HG03196 (cell line): Measurements from ENCODE around the gene SPECC1.
A peak's percentile ranks its signal among the peaks of the same experiment; 100 is the strongest.
"Not testable (repeated sequence)": the region's sequence is repeated elsewhere in the genome, so short reads cannot be mapped to it uniquely, and the experiment has no call there.

Source experiments
- ATAC-seq: cut with Tn5 transposase; IDR thresholded peaks from one replicate; pipeline ENCODE4 v1.9.1; 2021; ENCODE audit not compliant: unreplicated experiment

The SPECC1 gene

DNA sequence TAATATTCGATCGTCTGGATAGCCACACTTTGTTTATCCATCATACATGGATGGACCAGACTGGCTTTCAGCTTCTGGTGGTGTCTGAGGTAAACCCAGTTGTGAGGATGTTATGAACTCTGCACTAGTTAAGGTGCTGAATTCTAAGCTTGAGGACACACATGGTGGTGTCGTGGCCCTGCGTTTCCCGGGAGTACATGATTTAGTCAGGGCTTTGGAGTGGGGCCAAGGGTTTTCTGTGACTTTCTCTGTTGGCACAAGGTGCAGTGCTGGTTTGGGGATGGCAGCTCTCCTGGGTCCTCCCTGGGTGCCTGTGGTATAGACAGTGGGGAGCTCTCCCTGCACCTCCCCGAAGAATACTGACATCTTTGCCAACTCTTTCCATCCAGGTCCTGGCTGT, 116.6 kb downstream of the SPECC1 start:
- ATAC-seq = no peak

DNA sequence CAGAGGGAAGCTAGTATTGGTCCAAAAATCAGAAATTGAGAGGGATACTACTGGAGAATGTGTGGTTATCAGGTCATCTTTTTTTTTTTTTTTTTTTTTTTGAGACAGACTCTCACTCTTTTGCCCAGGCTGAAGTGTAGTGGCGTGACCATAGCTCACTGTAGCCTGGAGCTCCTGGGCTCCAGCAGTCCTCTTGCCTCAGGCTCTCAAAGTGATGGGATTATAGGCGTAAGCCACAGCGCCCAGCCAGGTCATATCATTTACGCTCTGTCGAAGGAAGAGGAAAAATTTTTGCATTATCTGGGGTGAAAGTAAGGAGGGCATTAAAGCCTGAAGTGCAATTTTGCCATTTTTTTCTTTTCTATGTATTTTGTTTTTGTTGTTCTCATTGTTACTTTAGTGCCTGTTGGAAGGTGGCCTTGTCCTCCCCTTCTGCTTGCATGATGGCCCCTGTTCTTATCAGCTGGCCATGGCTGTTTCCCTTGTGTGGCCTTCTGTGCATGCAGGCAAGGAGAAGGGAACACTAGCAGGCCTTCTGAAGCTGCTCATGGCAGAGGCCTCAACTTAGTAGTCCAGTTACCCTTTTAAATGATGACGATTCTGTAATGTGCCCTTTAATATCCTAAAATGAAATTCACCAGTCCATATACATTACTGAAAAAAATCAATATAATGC, 118.3 kb downstream of the SPECC1 start:
- ATAC-seq = no peak

DNA sequence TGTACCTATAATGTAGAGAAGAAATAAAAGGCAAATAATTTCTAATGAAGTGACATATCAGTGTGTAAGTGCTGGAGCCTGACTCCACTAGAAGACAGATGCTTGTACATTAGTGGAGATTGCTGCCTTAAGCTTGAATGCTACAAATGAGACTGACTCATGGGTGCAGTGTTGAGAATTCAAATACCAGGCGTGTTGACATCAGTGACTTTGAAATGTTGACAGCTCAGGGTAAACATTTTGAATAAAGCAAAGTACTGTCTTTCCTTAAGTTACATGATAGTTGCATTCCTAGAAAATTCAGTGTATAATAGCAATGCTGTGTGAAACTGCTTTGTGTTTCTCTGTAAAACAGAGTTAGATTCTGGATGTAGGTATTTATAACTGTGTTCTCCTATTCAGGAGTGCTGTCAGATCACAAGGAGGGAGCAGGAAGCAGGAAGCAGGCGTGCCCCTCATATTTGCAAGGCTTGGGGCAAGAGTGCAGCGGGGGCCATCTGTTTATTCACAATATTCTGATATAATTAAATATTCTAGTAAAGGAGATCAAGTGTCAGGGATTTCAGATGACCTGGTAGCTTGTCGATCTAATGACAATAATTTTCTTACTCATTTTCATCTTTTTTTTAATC, 119.0 kb downstream of the SPECC1 start:
- ATAC-seq = no peak

DNA sequence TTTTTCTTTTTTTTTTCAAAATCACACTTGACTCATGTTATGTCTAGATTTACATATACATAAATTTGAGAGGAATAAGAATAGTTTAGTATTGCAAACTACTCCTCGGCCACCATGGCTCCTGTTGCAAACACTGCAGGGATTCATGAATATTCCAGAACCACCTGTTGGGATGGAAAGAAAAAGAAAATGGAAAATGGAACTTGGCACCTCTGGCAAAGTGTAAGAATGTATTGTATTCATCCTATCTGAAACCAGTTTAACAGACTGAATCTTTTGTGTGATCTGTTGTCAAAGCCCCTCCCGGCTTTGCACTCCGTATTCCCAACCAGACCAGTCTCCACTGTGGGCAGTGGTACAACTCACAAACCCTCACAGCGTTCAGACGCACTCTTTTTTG, 124.4 kb downstream of the SPECC1 start:
- no peak for ATAC-seq

DNA sequence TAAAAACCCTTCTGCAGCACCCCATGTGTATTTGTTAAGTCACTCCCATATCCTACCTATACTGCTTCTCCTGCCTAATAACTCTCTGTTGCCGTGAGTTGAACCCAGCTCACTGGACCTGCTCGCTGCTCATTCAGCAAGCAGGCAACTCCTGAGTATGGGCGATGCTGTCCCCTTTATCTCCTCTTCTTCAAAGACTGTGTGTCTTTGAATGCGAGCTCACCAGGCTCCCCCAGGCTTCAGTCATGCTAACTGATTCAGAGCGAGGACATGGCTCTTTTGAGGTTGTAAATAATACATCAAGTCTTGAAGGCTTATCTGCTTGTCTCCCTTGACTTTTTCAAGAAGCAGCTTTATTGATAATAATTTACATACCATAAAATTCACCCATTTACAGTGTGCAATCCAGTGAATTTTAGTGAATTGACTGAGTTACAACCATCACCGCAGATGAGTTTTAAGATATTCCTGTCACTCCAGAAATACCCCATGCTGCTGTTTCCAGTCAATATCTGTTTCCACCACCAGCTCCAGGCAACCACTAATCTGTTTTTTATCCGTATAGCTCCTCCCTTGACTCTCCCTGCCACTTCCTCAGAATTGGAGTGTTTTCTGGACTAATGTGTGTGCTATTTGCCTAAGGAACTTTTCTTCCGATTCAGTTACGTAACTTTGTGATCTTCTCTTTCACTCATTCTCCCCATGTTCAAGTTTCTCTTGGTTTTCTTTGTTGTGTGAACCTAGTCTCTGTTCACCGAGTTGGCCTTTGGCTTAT, 132.2 kb downstream of the SPECC1 start:
- no peak for ATAC-seq

DNA sequence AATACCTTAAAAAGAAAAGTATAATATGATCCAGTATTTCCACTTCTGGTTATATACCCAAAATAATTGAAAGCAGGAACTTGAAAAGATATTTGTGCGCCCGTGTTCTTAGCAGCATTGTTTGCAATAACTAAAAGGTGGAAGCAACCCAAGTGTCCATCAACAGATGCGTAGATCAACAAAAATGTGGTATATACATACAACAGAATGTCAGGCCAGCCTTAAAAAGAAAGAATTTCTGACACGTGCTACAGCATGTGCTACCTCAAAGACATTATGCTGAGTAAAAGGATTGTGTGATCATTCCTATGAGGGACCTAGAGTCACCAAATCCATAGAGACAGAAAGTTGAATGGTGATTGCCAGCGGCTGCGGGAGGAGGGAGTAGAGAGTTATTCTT, 133.1 kb downstream of the SPECC1 start:
- ATAC-seq = no peak

DNA sequence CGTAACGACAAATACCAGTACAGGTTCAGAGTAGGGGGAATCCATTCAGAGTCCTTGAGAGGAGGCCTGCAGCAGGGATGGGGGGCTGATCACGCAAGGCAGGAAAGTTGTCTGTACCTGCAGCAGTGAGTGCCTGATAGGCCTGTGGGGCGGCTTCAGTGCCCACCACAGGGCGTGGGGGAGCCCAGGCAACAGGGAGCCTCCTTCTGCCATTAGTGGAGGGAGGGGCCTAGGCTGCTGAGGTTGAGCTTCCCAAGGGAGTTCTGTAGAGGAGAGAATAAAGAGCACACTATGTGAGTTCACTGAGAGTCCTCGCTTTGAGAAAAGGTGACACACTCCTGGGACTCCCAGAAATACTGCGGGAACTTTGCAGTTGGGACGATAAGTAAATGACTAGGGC, 134.6 kb downstream of the SPECC1 start:
- no peak for ATAC-seq

DNA sequence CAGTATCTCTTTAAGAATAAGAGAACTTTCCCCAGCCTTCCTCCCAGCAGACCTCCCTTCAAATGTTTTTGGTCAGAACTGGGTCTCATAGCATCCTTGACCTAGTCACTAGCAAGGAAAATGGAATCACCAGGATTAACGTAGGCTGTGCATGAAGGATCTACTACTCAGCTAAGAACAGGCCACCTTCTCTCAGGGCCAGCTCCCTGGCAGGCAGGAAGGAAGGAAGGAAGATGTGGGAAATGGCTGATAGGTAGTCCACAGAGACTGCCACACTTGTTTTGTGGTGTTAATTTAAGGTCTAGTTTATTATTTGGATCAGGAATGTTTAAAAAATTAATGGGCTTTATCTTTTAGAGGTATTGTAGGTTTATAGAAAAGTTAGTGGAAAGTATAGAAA, 136.4 kb downstream of the SPECC1 start:
- ATAC-seq = no peak

DNA sequence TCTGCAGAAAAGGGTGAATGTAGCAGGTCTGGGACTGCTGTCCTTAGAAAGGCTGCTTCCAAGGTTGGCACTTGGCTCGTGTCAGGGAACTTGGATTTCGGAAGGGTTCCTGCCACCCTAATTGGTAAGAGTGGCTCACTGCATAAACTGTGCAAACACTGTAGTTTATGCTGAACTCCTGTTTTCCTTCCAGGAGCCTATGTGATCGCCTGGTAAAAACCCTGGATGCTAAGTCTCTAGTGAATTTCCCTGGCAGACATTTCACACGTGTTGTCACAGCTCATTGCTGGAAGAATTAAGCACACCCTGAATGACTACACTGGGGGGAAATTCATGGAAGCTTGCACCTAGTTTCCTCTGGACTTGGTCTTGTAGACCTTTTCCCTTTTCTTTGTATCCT, 140.1 kb downstream of the SPECC1 start:
- no peak for ATAC-seq

DNA sequence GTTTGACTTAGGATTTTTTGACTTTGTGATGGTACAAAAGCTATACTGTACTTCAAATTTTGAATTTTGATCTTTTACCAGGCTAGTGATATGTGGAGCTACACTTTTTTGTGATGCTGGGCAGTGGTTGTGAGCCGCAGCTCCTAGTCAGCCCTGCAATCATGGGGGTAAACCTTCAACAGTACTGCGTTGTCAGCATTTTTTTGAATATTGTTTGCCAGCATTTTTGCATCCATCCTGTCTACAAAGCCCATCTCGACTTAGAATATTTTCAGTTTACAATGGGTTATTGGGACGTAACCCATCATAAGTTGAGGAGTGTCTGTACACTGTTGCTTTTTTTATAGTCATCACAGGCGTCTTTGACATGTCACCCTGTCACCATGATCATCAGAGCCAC, 142.0 kb downstream of the SPECC1 start:
- no peak for ATAC-seq

DNA sequence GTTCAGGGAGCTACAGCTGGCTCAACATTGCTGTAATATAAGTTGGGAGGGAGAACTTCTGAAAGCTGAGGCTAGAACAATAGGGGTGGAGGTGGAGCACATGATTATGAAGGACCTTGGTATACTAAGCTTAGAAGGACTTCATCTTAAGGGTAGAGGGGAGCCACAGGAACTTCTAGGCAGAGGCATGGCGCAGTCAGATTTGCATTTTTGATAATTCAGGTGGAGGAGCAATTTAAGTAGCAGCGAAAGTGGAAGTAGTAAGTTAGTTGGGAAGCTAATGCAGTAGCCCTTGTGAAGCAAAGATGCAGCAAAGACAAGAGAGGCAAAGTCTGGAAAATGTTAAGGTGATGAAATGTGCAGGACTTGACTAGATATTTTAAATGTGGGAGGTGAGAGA, 144.1 kb downstream of the SPECC1 start:
- ATAC-seq = no peak

DNA sequence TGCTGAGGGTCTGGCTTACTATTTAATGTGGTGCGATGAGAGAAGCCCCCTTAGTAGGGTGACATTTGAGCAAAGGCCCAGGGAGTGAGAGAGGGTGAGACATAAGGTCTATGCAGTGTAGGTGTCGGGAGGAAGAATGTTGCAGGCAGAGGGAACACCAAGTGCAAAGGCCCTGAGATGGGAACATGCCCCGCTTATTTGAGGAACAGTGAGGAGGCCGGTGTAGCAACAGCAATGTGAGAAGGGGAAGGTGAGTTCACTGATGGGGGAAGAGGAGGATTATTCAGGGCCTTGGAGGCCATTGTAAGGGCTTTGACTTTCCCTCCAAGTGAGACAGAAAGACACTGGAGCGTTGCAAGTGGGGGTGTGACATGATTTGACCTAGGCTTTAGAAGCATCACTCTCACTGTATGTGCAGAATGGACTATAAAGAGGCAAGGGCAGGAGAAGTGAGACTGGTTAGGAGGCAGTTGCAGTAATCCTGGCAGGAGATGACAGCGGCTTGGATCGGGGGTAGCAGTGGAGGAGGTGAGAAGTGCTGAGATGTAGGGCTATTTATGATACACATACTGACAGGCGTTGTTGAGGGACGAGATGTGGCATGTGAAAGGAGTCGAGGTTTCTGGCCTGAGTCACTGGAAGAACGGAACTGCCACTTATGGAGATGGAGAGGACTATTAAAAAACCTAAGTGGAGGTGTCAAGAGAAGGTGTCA, 145.3 kb downstream of the SPECC1 start:
- no peak for ATAC-seq

DNA sequence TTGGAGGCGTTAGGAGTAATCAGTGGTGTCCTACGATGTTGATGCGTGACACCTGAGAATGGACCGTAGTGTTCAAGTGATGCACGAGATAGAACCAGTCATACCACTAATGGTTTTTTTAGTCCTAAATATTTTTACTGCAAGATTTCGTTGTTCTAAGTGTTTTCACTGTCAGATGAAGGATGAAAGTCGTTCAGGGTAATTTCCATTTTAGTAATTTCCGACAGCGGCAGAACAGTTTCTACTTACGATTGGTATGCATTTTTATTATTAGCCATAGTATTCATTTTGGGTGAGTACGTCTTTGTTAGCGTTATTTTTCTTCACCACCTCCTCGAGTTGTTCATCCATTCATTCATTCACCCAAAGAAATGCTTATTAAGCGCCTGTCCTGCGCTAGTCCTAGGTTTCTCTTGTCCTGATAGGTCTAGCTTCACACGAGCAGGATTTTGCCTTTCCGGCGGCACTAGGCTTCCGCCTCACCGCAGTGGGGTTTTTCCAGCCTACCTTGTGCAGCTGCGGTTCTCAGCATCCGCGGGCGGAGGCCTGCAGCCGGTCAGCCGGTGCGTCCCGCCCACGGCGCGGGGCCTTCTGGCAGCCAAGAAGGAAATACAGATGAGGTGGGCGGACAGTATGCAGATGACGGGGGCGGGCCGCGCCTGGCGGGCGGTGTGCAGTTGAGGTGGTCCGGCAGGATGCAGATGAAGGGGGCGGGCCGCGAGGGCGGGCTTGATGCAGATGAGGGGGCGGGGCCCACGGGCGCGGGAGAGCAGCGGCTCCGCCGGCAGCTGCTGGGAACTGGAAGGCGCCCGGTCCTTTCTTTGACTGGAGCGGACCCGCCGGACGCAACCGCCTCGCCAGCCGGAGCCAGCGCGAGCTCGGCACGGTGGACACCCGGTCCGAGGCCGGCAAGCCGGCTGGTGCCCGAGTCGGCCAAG, 146.4 kb downstream of the SPECC1 start:
- ATAC-seq = peak; percentile 93

DNA sequence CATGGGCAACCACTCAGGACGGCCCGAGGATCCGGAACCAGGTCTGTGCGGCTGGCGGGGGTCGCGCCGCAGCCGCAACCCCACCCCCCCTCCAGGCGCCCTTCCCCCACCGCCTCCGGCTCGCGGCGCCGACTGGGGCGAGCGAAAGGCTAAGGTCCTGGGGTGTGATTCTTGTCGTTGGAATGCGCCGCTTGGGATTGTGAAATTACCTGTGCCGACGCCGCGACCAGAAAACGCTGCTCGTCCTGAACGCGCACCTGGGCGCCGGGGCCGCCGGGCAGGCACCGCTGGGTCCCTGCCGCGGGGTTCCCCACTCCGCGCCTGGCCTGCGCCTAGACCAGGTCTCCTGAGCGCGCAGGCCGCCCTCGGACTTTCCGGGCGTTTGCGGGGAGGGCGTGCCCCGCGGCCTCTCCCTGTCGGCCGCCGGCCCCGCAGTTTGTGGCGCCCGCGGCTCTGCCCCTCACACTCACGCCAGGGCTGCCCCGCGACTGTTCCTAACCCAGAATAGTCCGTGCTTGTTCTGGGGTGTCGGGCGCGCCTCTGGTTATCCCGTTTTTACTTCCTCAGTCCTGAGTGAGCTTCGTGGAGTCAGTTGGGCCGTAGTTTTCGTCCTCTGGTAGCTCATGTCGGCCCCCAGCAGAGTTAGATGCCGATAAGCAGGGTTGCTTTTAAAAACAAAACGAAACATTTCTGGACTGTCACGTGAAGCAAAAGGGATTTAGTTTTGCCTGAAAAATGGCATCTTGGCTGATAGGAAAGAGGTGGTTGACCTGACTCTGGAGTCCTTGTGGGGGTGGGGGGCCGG, 147.2 kb downstream of the SPECC1 start:
- ATAC-seq = peak; percentile 18

DNA sequence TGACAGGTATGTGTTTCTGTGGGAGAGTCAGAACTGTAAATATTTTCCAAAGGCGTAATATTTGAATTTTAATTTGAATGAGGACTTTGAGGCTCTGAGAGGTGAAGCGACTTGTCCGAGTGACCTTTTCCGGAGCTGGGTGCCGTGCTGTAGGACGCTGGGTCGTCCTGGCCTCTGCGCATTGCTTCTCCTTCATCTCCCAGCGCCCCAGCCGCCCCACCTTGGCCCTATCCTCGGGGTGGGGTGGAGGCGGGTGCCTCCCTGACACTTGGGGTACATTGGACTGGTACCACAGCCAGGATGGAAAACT, 147.8 kb downstream of the SPECC1 start:
- ATAC-seq = no peak

DNA sequence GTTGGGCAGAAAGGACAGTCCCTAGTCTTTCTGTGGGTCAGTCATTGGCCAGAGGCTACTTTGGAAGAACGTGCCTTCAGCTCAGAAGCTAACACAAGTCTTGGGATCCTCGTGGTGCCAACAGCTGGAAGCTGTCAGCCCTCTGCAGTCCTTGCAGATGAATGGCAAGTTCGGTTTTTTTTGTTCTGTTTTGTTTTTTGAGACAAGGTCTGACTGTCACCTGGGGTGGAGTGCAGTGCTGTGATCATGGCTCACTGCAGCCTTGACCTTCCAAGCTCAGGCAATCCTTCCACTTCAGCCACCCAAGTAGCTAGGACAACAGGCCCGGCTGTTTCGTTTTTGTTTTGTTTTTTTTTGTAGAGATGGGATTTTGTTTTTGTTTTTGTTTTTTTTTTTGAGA, 149.4 kb downstream of the SPECC1 start:
- ATAC-seq = no peak

DNA sequence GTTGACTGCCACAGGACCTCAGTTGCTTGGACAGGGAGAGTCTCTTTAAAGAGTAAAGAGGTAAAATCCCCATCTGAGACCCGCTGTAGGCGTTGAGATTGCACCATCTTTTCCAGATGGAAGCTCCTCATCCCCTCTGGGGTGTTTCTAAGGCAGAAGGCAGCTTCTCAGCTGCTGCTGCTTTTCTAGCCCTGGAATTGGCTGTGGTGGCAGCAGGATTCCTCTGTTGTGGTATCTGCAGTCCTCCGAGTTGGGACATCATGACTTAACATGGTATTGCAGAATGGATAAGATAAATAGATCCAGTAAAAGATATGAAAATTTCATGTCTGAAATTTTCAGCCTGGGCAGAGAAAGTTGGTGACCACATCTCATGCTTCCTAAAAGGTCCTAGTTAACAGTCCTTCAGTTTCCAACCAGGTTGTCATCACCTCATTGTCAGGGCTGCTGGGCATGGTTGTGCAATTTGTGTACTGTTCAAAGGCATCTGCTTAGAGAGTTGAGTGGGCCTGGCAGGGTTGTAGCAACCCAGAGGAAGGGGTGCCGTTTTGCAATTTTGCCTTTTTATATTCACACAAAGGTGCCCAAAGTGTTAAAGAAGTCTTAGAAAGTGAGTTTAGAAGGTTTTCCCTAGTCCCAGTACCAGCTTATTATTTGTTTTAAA, 150.4 kb downstream of the SPECC1 start:
- no peak for ATAC-seq

DNA sequence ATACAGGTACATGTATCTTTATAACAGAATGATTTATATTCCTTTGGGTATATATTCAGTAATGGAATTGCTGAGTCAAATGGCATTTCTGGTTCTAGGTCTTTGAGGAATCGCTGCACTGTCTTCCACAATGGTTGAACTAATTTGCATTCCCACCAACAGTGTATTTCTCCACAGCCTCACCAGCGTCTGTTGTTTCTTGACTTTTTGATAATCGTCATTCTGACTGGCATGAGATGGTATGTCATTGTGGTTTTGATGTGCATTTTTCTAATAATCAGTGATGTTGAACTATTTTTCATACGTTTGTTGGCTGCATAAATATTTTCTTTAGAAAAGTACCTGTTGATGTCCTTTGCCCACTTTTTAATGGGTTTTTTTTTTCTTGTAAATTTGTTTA, 156.4 kb downstream of the SPECC1 start:
- not testable (repeated sequence) for ATAC-seq

DNA sequence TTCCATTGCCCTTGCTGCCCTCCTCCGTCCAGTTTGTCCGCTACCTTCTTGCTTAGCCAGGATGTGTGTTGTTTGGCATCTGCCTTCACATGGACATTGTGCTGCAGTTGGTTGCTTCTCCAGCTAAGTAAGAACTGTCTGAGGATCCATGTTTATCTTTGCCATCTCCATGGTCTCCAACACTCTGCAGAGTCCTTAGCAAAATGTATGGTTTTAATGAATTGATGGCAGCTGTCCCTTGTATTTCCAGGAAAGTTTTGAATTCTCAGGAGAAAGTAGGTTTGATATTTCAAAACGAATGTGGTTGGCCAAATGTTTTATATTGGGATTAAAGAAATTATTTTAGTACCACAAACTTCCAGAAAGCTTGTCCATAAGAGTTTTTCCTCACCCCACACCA, 160.9 kb downstream of the SPECC1 start:
- ATAC-seq = no peak
